ENCODE results near the gene MDGA2. TPM values are rescaled to one million over a fixed set of nuclear protein-coding genes. Genes with fewer than 3 reads are reported as not detected.
"Not testable (repeated sequence)": the region's sequence is repeated elsewhere in the genome, so short reads cannot be mapped to it uniquely, and the experiment has no call there.

Gene MDGA2
- polyA plus RNA-seq, 1 donor, result 0.82 TPM

DNA sequence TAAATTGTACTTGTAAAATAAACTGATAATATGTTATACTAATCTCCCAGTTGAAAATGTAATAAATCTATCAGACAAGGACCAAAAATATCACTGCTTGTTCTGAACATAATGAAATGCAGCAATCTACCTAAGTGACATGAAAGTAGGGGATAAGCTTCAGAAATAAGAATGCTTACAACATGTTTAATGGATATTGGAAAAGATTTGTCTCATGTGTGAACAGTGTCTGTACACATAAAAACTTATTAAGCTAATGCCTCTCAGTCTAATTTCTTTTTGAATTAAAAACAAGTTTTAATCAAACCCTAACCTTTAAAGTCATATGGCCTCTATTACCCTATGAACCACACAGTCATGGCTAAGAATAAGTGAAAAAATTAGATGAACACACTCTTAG is 465.3 kb downstream of the MDGA2 start:
- Histone ChIP-seq H3K4me1 (ENCODE audit: control insufficient read depth, insufficient read depth, low read length) (no peaks in the 10 kb centered on the region), H3K36me3 (ENCODE audit: control insufficient read depth, insufficient read depth, low read length) (no peaks in the 10 kb centered on the region), H3K27me3 (ENCODE audit: control insufficient read depth, insufficient read depth, low read length) (no peaks in the 10 kb centered on the region), H3K4me3 (ENCODE audit: low read length) (no peak overlapping the region), H3K27ac (ENCODE audit: low read length) (no peak overlapping the region), H3K9me3 (ENCODE audit: control insufficient read depth, low read depth, low read length) (no peaks in the 10 kb centered on the region)
- no peak for DNase-seq

DNA sequence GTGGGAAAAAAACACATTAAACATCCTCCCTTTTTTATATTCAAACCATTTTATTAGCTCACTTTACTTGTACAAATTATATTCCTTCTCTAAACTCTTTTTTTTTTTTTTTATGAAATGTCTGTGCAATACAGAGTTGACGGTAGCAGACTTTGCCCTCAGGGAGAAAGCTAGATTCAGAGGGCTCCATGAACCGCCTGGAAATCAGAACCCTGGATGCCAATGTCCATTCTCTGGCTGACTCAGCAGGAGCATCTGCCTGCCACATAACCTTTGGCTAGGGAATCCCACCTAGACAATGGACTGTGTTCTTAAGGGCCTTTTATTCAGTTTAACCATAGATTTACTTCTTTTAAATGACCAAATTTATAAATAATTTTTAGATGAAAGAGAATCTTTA is 467.0 kb downstream of the MDGA2 start:
- H3K4me3 ChIP-seq (ENCODE audit: low read length), result no peak overlapping the region
- no CpG with 5 or more reads among the region's 2 CpGs for WGBS (ENCODE audit: insufficient coverage, low lambda C conversion rate)
- peak; percentile 4 to 28 for DNase-seq
- no peak overlapping the region for H3K27ac ChIP-seq (ENCODE audit: low read length)
- no peaks in the 10 kb centered on the region for H3K4me1 ChIP-seq (ENCODE audit: control insufficient read depth, insufficient read depth, low read length)
- no peaks in the 10 kb centered on the region for H3K9me3 ChIP-seq (ENCODE audit: control insufficient read depth, low read depth, low read length)
- H3K27me3 ChIP-seq (ENCODE audit: control insufficient read depth, insufficient read depth, low read length), result no peaks in the 10 kb centered on the region
- no peaks in the 10 kb centered on the region for H3K36me3 ChIP-seq (ENCODE audit: control insufficient read depth, insufficient read depth, low read length)

DNA sequence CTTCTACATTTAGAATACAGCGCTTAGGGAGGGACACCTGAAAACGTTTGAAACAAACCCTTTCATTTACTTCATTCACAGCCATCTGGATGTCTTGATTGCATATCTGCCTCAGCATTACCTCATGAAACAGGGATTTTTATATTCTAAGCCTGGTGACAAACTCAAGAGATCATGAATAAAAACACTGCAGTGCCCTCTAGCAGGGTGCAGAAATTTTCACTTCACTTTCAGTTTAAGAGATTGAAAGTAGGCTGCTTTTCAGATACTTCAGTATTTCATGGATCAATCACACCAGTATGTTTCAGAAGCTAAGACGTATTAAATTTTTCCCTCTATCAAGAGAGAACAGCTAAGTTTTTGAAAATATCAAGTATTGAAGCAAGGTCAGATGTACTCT is 467.8 kb downstream of the MDGA2 start:
- Histone ChIP-seq H3K27ac (ENCODE audit: low read length) (no peak overlapping the region), H3K4me1 (ENCODE audit: control insufficient read depth, insufficient read depth, low read length) (no peaks in the 10 kb centered on the region), H3K36me3 (ENCODE audit: control insufficient read depth, insufficient read depth, low read length) (no peaks in the 10 kb centered on the region), H3K27me3 (ENCODE audit: control insufficient read depth, insufficient read depth, low read length) (no peaks in the 10 kb centered on the region), H3K4me3 (ENCODE audit: low read length) (no peak overlapping the region), H3K9me3 (ENCODE audit: control insufficient read depth, low read depth, low read length) (no peaks in the 10 kb centered on the region)
- 83% methylated on average over 2 of the region's 3 CpGs for WGBS (ENCODE audit: insufficient coverage, low lambda C conversion rate)
- DNase-seq, result no peak

DNA sequence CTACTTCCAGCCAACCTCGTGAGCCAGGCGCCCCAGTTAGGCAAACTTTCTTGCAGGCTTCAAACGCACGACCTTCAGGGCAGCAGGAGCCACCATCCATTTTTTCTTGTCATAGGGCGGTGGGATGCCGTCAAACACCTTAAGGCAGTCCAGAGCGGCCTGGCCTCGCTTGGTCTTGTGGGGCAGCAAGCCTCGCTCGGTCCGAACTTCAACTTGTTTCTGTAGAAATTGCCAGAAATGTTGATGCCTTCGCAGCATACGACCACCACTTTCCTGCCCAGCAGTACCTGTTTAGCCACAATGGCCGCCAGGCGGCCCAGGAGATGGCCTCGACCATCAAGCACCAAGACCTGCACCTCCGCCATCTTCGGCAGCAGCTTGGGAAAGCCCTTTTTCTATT is 474.7 kb downstream of the MDGA2 start:
- Histone ChIP-seq H3K27ac (ENCODE audit: low read length) (no peak overlapping the region), H3K4me3 (ENCODE audit: low read length) (no peak overlapping the region), H3K36me3 (ENCODE audit: control insufficient read depth, insufficient read depth, low read length) (no peaks in the 10 kb centered on the region), H3K4me1 (ENCODE audit: control insufficient read depth, insufficient read depth, low read length) (no peaks in the 10 kb centered on the region), H3K9me3 (ENCODE audit: control insufficient read depth, low read depth, low read length) (no peaks in the 10 kb centered on the region), H3K27me3 (ENCODE audit: control insufficient read depth, insufficient read depth, low read length) (no peaks in the 10 kb centered on the region)
- no CpG with 5 or more reads among the region's 18 CpGs for WGBS (ENCODE audit: insufficient coverage, low lambda C conversion rate)
- DNase-seq, result no peak

DNA sequence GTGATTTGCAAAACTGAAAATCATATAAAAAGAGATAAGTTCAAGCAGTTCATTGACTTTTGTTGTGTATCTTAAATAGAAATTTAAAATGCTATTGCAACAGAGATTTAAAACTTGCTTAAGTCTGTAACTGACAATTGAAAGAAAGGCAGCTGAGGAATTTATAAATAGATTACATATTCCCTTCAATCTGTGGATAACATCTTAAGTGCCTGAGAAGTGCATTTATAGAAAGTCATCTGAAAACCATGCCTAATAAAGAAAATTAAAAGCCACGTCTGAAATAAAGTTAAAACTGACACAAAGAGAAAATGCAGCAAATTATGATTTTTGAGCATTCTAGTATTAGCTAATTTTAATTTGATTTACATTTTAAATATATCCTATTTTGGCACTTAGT is 479.8 kb downstream of the MDGA2 start:
- WGBS (ENCODE audit: insufficient coverage, low lambda C conversion rate), result 67% methylated on average over 1 of the region's 1 CpG
- H3K27me3 ChIP-seq (ENCODE audit: control insufficient read depth, insufficient read depth, low read length), result no peaks in the 10 kb centered on the region

DNA sequence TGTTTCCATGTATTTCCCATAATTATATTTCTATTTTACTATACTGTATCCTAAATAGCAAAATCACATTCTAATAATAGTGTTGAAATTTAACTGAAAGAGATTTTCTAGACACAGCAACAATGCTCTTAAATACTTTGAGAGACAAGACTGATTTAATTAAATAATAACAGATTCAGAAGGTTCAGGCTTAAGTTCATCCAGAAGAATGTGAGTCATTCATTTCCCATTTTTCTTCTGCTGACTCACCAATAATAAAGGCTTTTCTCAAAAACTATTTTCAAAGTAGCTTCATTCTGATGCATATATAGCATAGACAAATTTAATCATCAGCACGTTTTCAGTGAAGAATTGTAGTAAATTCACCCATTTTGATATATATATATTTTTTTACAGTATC is 481.4 kb downstream of the MDGA2 start:
- H3K4me3 ChIP-seq (ENCODE audit: low read length), result no peak overlapping the region
- H3K4me1 ChIP-seq (ENCODE audit: control insufficient read depth, insufficient read depth, low read length), result no peaks in the 10 kb centered on the region
- DNase-seq, result no peak
- H3K27me3 ChIP-seq (ENCODE audit: control insufficient read depth, insufficient read depth, low read length), result no peaks in the 10 kb centered on the region
- H3K9me3 ChIP-seq (ENCODE audit: control insufficient read depth, low read depth, low read length), result no peaks in the 10 kb centered on the region
- H3K27ac ChIP-seq (ENCODE audit: low read length), result no peak overlapping the region
- WGBS (ENCODE audit: insufficient coverage, low lambda C conversion rate), result 71% methylated on average over 1 of the region's 1 CpG
- no peaks in the 10 kb centered on the region for H3K36me3 ChIP-seq (ENCODE audit: control insufficient read depth, insufficient read depth, low read length)

More for the DNA sequence above, 479.8 kb downstream of the MDGA2 start:
- no peak for DNase-seq
- Histone ChIP-seq H3K27ac (ENCODE audit: low read length) (no peak overlapping the region), H3K4me1 (ENCODE audit: control insufficient read depth, insufficient read depth, low read length) (no peaks in the 10 kb centered on the region), H3K4me3 (ENCODE audit: low read length) (no peak overlapping the region), H3K9me3 (ENCODE audit: control insufficient read depth, low read depth, low read length) (no peaks in the 10 kb centered on the region), H3K36me3 (ENCODE audit: control insufficient read depth, insufficient read depth, low read length) (no peaks in the 10 kb centered on the region)

DNA sequence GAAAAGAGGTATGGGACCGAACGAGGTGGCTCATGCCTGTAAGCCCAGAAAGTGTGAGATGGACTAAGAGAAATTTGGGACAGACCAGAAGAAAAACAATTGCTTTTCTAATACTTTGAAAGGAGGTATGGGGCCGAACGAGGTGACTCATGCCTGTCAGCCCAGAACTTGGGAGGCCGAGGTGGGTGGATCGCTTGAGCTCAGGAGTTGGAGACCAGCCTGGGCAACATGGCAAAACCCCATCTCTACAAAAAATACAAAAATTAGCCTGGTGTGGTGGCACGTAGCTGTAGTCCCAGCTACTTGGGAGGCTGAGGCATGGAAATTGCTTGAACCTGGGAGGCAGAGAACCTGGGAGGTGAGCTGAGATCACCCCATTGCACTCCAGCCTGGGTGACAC is 483.2 kb downstream of the MDGA2 start:
- H3K4me1 ChIP-seq (ENCODE audit: control insufficient read depth, insufficient read depth, low read length); H3K27ac ChIP-seq (ENCODE audit: low read length); H3K36me3 ChIP-seq (ENCODE audit: control insufficient read depth, insufficient read depth, low read length); H3K27me3 ChIP-seq (ENCODE audit: control insufficient read depth, insufficient read depth, low read length); DNase-seq; H3K4me3 ChIP-seq (ENCODE audit: low read length); H3K9me3 ChIP-seq (ENCODE audit: control insufficient read depth, low read depth, low read length): not testable (repeated sequence)
- WGBS (ENCODE audit: insufficient coverage, low lambda C conversion rate), result no CpG with 5 or more reads among the region's 7 CpGs

DNA sequence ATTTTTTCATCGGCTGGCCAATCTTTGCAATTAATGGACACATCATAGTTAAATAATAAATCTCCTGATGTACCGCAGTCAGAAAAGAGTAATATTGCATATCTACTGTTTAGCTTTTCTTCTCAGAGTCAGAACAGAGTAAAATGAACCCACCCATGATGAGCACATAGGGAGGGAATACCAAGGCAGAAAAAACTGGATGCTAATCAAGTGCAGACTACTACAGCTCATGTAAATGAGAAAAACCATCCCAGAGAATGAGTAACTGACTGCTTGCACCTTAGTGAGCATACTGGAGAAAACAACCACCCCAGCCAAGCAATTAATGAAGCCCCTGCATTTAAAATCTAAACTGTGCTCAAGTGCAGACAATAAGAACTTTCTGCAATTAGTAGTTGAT is 483.7 kb downstream of the MDGA2 start:
- Histone ChIP-seq H3K9me3 (ENCODE audit: control insufficient read depth, low read depth, low read length) (no peaks in the 10 kb centered on the region), H3K4me1 (ENCODE audit: control insufficient read depth, insufficient read depth, low read length) (no peaks in the 10 kb centered on the region), H3K27me3 (ENCODE audit: control insufficient read depth, insufficient read depth, low read length) (no peaks in the 10 kb centered on the region), H3K4me3 (ENCODE audit: low read length) (no peak overlapping the region), H3K36me3 (ENCODE audit: control insufficient read depth, insufficient read depth, low read length) (no peaks in the 10 kb centered on the region), H3K27ac (ENCODE audit: low read length) (no peak overlapping the region)
- no peak for DNase-seq
- WGBS (ENCODE audit: insufficient coverage, low lambda C conversion rate), result 100% methylated on average over 1 of the region's 2 CpGs

DNA sequence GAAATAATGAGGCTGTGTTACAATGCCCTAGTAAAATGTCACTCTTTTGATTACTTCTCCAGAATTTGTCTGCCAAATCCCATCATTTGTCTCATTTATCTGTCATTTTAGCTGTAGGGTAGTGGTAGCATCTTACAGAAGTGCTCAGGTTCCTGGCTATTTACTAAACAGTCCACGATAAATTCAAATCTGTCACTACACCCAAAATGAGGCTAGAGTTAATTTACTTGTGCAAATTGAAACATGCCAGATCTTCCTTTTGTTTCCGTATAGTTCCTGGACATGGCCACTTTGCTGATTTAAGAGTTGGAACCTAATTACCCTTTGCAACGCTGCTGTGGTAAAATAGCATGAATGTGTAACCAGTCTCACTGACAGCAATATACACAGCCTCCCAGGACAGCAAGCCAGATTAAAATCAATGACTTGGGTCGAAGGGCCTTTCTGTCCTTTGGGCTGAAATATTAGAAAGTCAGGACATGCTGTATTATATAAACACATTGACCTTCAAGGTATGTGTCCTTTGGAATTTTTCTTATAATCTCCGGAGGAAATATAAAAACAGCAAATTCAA is 485.4 kb downstream of the MDGA2 start:
- Histone ChIP-seq H3K4me3 (ENCODE audit: low read length) (no peak overlapping the region), H3K36me3 (ENCODE audit: control insufficient read depth, insufficient read depth, low read length) (no peaks in the 10 kb centered on the region), H3K9me3 (ENCODE audit: control insufficient read depth, low read depth, low read length) (no peaks in the 10 kb centered on the region), H3K27me3 (ENCODE audit: control insufficient read depth, insufficient read depth, low read length) (no peaks in the 10 kb centered on the region), H3K27ac (ENCODE audit: low read length) (no peak overlapping the region), H3K4me1 (ENCODE audit: control insufficient read depth, insufficient read depth, low read length) (no peaks in the 10 kb centered on the region)
- WGBS (ENCODE audit: insufficient coverage, low lambda C conversion rate), result 50% methylated on average over 1 of the region's 5 CpGs
- DNase-seq, result no peak

DNA sequence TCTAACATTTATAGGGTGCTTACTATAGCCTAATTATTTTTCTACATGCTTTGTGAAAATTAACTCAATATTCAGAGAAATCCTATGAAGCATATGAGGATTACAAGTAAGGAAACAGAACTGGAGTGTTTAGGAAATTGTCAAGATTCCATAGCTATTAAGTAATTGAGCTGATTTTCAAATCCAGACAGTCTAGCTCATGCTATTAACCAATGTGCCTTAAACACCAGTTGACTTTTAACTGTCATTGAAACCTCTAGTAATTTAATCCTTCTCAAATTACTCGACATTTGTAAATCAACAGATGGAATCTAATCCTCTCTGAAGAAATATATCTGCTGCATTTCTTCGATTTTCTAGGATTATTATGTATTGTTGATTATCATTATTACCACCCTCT is 488.9 kb downstream of the MDGA2 start:
- no peak for DNase-seq
- Histone ChIP-seq H3K9me3 (ENCODE audit: control insufficient read depth, low read depth, low read length) (no peaks in the 10 kb centered on the region), H3K36me3 (ENCODE audit: control insufficient read depth, insufficient read depth, low read length) (no peaks in the 10 kb centered on the region), H3K27ac (ENCODE audit: low read length) (no peak overlapping the region), H3K4me3 (ENCODE audit: low read length) (no peak overlapping the region), H3K4me1 (ENCODE audit: control insufficient read depth, insufficient read depth, low read length) (no peaks in the 10 kb centered on the region), H3K27me3 (ENCODE audit: control insufficient read depth, insufficient read depth, low read length) (no peaks in the 10 kb centered on the region)
- WGBS (ENCODE audit: insufficient coverage, low lambda C conversion rate), result 67% methylated on average over 1 of the region's 2 CpGs

DNA sequence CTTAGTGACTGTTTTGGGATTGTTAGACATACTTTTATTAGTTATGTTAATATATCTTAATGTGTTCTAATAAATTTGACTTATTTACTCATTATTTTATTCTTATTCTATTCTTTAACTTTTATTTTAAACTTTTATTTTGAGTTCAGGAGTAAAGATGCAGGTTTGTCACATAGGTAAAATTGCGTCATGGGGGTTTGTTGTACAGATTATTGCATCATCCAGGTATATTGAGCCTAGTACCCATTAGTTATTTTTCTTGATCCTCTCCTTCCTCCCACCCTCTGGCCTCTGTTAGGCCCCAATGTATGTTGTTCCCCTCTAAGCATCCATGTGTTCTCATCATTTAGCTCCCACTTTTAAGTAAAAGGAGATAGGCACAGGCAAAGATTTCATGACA is 495.5 kb downstream of the MDGA2 start:
- Histone ChIP-seq H3K27me3 (ENCODE audit: control insufficient read depth, insufficient read depth, low read length) (no peaks in the 10 kb centered on the region), H3K27ac (ENCODE audit: low read length) (no peak overlapping the region), H3K4me1 (ENCODE audit: control insufficient read depth, insufficient read depth, low read length) (no peaks in the 10 kb centered on the region), H3K36me3 (ENCODE audit: control insufficient read depth, insufficient read depth, low read length) (no peaks in the 10 kb centered on the region), H3K9me3 (ENCODE audit: control insufficient read depth, low read depth, low read length) (no peaks in the 10 kb centered on the region), H3K4me3 (ENCODE audit: low read length) (no peak overlapping the region)
- 100% methylated on average over 1 of the region's 1 CpG for WGBS (ENCODE audit: insufficient coverage, low lambda C conversion rate)
- no peak for DNase-seq

Data from large intestine (tissue), 3 donors.